HepG2 (cell line): ENCODE results near the gene ARHGEF3. TPM values are rescaled to one million over a fixed set of nuclear protein-coding genes. Genes with fewer than 3 reads are reported as not detected.

Experiments used
- ATAC-seq: fragments of 200-7000 bp; cut with Tn5 transposase; 3 replicates; pipeline ENCODE4 v1.9.1; 2020; ENCODE audit warnings: mild to moderate bottlenecking, moderate library complexity
- BruUV-seq: library from RNA; stranded (reverse); fragments of 400-500 nt; replicated peaks from 2 replicates; lab custom pipeline; 2021; lab: Mats Ljungman, UMichigan
- CTCF ChIA-PET: fragments of 300-600 bp; formaldehyde crosslinking; extraction: SDS; loops from one replicate; lab custom pipeline; 2021; ENCODE audit warnings: low total read pairs, inconsistent platforms, low intra/inter-chr PET ratio; lab: Yijun Ruan, JAX
- POLR2A ChIA-PET: fragments of 350-600 bp; sonication (Branson Sonifier 250); formaldehyde crosslinking; loops from one replicate; lab custom pipeline; 2020; ENCODE audit warnings: antibody characterized with exemption, inconsistent platforms; lab: Yijun Ruan, JAX
- DNase-seq: peaks from one replicate; pipeline ENCODE4 v3.0.0-alpha.2; 2015; ENCODE audit warnings: low spot score
- FAIRE-seq: peaks from 3 replicates; lab custom pipeline; 2011; peaks lifted over from hg19 to GRCh38; lab: Jason Lieb, UNC
- H2AFZ ChIP-seq: one replicate; pipeline ENCODE4 v1.6.1; 2011; ENCODE audit warnings: low read length, inconsistent platforms
- H3K27ac ChIP-seq: fragments of 300-600 bp; 3 replicates; pipeline ENCODE4 v1.8.0; 2011; ENCODE audit warnings: mixed run types, mild to moderate bottlenecking, mixed read lengths, low read length, inconsistent platforms; ENCODE audit not compliant: insufficient read depth; ENCODE audit errors: extremely low read length
- H3K27me3 ChIP-seq, 2 experiments: fragments of 200-600 bp in 1 of 2; 2 replicates in 1 of 2; 3 replicates in 1 of 2; pipeline versions ENCODE4 v1.6.0 to v1.8.0; 2011; ENCODE audit warnings: low read length in 2 of 2, mild to moderate bottlenecking in 2 of 2, moderate library complexity in 2 of 2, inconsistent platforms in 1 of 2; ENCODE audit not compliant: insufficient read depth in 2 of 2, control insufficient read depth in 1 of 2
- H3K36me3 ChIP-seq, 2 experiments: fragments of 200-600 bp in 1 of 2; replicated peaks in 1 of 2; 2 replicates in 1 of 2; 3 replicates in 1 of 2; pipeline versions ENCODE4 v1.5.1 to v1.8.0; 2011; ENCODE audit warnings: low read length in 2 of 2, inconsistent platforms in 1 of 2; ENCODE audit not compliant: insufficient read depth in 2 of 2, control insufficient read depth in 1 of 2
- H3K4me1 ChIP-seq: 2 replicates; pipeline ENCODE4 v1.5.1; 2012; ENCODE audit warnings: low read length, inconsistent platforms; ENCODE audit not compliant: insufficient read depth
- H3K4me2 ChIP-seq: 2 replicates; pipeline ENCODE4 v1.6.0; 2011; ENCODE audit warnings: low read depth, low read length, inconsistent platforms
- H3K4me3 ChIP-seq, 3 experiments: fragments of 200-600 bp in 1 of 3; sonication (generic), shearing (Covaris generic) in 1 of 3; replicated peaks in 1 of 3; 2 replicates each; pipeline ENCODE4 v1.5.1; 2011 to 2016; ENCODE audit warnings: low read length in 3 of 3, inconsistent platforms in 2 of 3, low read depth in 2 of 3, mild to moderate bottlenecking in 2 of 3, control low read depth in 1 of 3, mixed read lengths in 1 of 3; ENCODE audit not compliant: insufficient read depth in 1 of 3
- H3K79me2 ChIP-seq: one replicate; pipeline ENCODE4 v1.6.1; 2011; ENCODE audit warnings: low read length, inconsistent platforms; ENCODE audit not compliant: insufficient read depth
- H3K9ac ChIP-seq: 2 replicates; pipeline ENCODE4 v1.6.0; 2011; ENCODE audit warnings: mild to moderate bottlenecking, low read depth, low read length, inconsistent platforms; ENCODE audit not compliant: insufficient read depth
- H3K9me3 ChIP-seq: 2 replicates; pipeline ENCODE4 v1.5.1; 2012; ENCODE audit warnings: mild to moderate bottlenecking, low read length
- H4K20me1 ChIP-seq: 2 replicates; pipeline ENCODE4 v1.6.0; 2011; ENCODE audit warnings: inconsistent platforms, mild to moderate bottlenecking, low read length, moderate library complexity; ENCODE audit not compliant: insufficient read depth
- KDM3A ChIP-seq: IDR thresholded peaks from 2 replicates; pipeline ENCODE4 v1.6.1; 2018; ENCODE audit warnings: low read depth, missing compliant biosample characterization
- SAP130 ChIP-seq: IDR thresholded peaks from 2 replicates; pipeline ENCODE4 v1.6.1; 2016; ENCODE audit warnings: low read depth
- TCF12 ChIP-seq, 2 experiments: fragments of 450-650 bp in 1 of 2; sonication (generic) in 1 of 2; formaldehyde crosslinking in 1 of 2; IDR thresholded peaks; 2 replicates each; pipeline versions ENCODE4 v1.6.1 to v1.8.0; 2017 to 2022; ENCODE audit warnings: antibody characterized with exemption in 1 of 2, mild to moderate bottlenecking in 1 of 2, missing genetic modification reagents in 1 of 2, moderate library complexity in 1 of 2
- ZNF546 ChIP-seq: sonication (generic); formaldehyde crosslinking; conservative IDR thresholded peaks from 2 replicates; pipeline ENCODE4 v1.8.1; 2023; ENCODE audit warnings: mild to moderate bottlenecking, missing genetic modification reagents
- ZNF567 ChIP-seq: sonication (generic); formaldehyde crosslinking; IDR thresholded peaks from 2 replicates; pipeline ENCODE4 v1.8.1; 2023; ENCODE audit warnings: mild to moderate bottlenecking, missing genetic modification reagents, borderline replicate concordance
- ZNF570 ChIP-seq: sonication (generic); formaldehyde crosslinking; IDR thresholded peaks from 2 replicates; pipeline ENCODE4 v1.4.0; 2020; ENCODE audit warnings: mild to moderate bottlenecking, missing genetic modification reagents, borderline replicate concordance
- ZSCAN9 ChIP-seq: IDR thresholded peaks from 2 replicates; pipeline ENCODE4 v1.6.1; 2016; ENCODE audit warnings: borderline replicate concordance
- WGBS: methylation state at CpG from one replicate; pipeline ENCODE4 v1.1.6; 2017; ENCODE audit warnings: low lambda C conversion rate; 5-methylcytosine and 5-hydroxymethylcytosine counted together
- in situ Hi-C: cut with HindIII; loops from 2 replicates; pipeline ENCODE4 v1.10.0; 2017; ENCODE audit warnings: low pct_unique_long_range_greater_than_20kb; ENCODE audit not compliant: extremely low pct_ligation_motif_present
- intact Hi-C: fragments of 100-400 bp; cut with micrococcal nuclease; formaldehyde crosslinking; loops from one replicate; pipeline ENCODE4 v1.10.0; 2022; ENCODE audit not compliant: unreplicated experiment
- polyA plus RNA-seq, 8 experiments: library from polyadenylated mRNA; depleted of rRNA in 3 of 8; stranded (reverse) in 7 of 8; unstranded in 1 of 8; fragments of >200 nt; fragmentation: Illumina TruSeq in 4 of 8; extraction: Trizol in 4 of 8; gene quantifications; 2 replicates each; pipeline versions ENCODE4 v1.2.1 to v1.2.3, GENCODE V29; 2011 to 2016; ENCODE audit warnings: low read depth in 4 of 8, missing spikeins in 1 of 8, mixed read lengths in 1 of 8; ENCODE audit not compliant: insufficient read depth in 1 of 8
- total RNA-seq, 5 experiments: library from RNA; depleted of rRNA; stranded (reverse); fragments of >200 nt; fragmentation: Illumina TruSeq; extraction: Trizol; gene quantifications; 2 replicates each; pipeline ENCODE4 v1.2.3, GENCODE V29; 2016; ENCODE audit warnings: low read depth in 1 of 5
- TF ChIP-seq, protein P1 (sequence below): sonication (generic); formaldehyde crosslinking; IDR thresholded peaks from 2 replicates; pipeline ENCODE4 v1.4.0; 2020; ENCODE audit warnings: missing genetic modification reagents
- TF ChIP-seq, protein P2 (sequence below): sonication (generic); formaldehyde crosslinking; IDR thresholded peaks from 2 replicates; pipeline ENCODE4 v1.5.0; 2020; ENCODE audit warnings: missing genetic modification reagents
- TF ChIP-seq, protein P3 (sequence below): sonication (generic); formaldehyde crosslinking; IDR thresholded peaks from 2 replicates; pipeline ENCODE4 v1.5.0; 2020; ENCODE audit warnings: missing genetic modification reagents
- TF ChIP-seq, protein P4 (sequence below): sonication (generic); formaldehyde crosslinking; IDR thresholded peaks from 2 replicates; pipeline ENCODE4 v1.5.0; 2020; ENCODE audit warnings: mild to moderate bottlenecking, missing genetic modification reagents, moderate library complexity

The ARHGEF3 gene
- total and polyA plus RNA-seq, 2 of the 13 experiments (the other 11 are each of a cell fraction or from before 2014, with no cell fraction given): 14.8 to 23.1 TPM

DNA sequence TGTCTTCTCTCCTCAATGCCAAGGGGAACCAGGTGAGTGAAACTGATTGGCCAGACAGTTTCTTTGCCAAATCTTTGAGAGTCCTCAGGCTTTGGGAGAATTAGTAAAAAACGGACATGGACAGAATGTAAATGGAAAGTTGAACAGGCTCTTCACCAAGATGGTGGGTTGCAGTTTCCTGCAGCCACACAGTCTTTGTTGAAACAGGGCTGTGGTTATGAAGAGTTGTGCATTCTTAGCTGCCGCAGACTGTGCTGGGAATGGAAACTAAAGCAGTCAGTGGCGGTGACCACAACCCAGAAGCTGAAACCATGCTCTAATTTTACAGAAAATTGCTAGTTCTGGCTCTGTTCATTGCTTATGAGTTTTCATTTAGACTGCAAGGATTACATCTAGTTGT is 76.6 kb downstream of the ARHGEF3 start:
- Histone ChIP-seq H4K20me1 (no peaks in the 10 kb centered on the region), H3K4me2 (no peak overlapping the region), H3K4me3 (no peak overlapping the region), H3K36me3 (peaks cover 20 to 37% of the 10 kb centered on the region in 2 experiments), H3K9ac (no peak overlapping the region), H3K4me1 (no peaks in the 10 kb centered on the region), H3K27ac (no peak overlapping the region), H3K79me2 (no peaks in the 10 kb centered on the region), H3K9me3 (no peaks in the 10 kb centered on the region), H2AFZ (no peak overlapping the region), H3K27me3 (no peaks in the 10 kb centered on the region)
- no peak for DNase-seq
- no peak for FAIRE-seq
- POLR2A ChIA-PET: no interaction called here
- in situ Hi-C loops (no loop called here), intact Hi-C loops (no loop called here)
- 94% methylated on average over 3 of the region's 3 CpGs for WGBS
- no TSS peak for BruUV-seq
- ATAC-seq: no peak
- CTCF ChIA-PET: no interaction called here
- TF ChIP-seq, protein P1, sequence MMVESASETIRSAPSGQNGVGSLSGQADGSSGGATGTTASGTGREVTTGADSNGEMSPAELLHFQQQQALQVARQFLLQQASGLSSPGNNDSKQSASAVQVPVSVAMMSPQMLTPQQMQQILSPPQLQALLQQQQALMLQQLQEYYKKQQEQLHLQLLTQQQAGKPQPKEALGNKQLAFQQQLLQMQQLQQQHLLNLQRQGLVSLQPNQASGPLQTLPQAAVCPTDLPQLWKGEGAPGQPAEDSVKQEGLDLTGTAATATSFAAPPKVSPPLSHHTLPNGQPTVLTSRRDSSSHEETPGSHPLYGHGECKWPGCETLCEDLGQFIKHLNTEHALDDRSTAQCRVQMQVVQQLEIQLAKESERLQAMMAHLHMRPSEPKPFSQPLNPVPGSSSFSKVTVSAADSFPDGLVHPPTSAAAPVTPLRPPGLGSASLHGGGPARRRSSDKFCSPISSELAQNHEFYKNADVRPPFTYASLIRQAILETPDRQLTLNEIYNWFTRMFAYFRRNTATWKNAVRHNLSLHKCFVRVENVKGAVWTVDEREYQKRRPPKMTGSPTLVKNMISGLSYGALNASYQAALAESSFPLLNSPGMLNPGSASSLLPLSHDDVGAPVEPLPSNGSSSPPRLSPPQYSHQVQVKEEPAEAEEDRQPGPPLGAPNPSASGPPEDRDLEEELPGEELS (CRISPR knock-in tag): no peak
- no peak for TF ChIP-seq KDM3A
- no peak for TF ChIP-seq SAP130
- TF ChIP-seq, protein P2, sequence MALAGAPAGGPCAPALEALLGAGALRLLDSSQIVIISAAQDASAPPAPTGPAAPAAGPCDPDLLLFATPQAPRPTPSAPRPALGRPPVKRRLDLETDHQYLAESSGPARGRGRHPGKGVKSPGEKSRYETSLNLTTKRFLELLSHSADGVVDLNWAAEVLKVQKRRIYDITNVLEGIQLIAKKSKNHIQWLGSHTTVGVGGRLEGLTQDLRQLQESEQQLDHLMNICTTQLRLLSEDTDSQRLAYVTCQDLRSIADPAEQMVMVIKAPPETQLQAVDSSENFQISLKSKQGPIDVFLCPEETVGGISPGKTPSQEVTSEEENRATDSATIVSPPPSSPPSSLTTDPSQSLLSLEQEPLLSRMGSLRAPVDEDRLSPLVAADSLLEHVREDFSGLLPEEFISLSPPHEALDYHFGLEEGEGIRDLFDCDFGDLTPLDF: no peak
- TF ChIP-seq ZNF567: no peak
- TF ChIP-seq, all 625 proteins: peak for 0

DNA sequence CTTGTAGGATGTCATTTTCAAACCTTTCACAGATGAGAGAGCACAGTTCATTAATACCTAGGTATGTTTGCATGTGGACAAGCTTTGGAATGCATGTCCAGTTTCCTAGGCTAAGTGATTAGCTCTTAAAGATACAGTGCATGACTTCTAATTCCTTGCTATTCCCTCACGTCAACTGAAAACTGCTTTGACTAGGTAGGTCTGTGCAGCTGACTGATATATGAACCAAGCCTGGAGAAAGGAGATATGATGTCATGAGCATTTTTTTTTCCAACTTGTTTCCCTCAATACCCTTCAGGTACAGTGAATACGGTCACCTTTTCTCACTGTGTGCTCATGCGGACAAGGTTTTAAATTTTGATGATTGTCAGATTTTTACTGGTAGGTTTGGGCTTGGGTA is 77.1 kb downstream of the ARHGEF3 start:
- no peak for ATAC-seq
- H3K4me1 ChIP-seq: no peaks in the 10 kb centered on the region
- H3K27ac ChIP-seq: no peak overlapping the region
- H3K9me3 ChIP-seq: no peaks in the 10 kb centered on the region
- DNase-seq: no peak
- H3K36me3 ChIP-seq: peaks cover 18 to 33% of the 10 kb centered on the region in 2 experiments
- BruUV-seq: no TSS peak
- 96% methylated on average over 3 of the region's 3 CpGs for WGBS
- no peaks in the 10 kb centered on the region for H3K27me3 ChIP-seq
- ChIA-PET POLR2A (no interaction called here), CTCF (no interaction called here)
- FAIRE-seq: no peak
- H3K9ac ChIP-seq: no peak overlapping the region
- no peaks in the 10 kb centered on the region for H3K79me2 ChIP-seq
- H2AFZ ChIP-seq: no peak overlapping the region
- H3K4me3 ChIP-seq: no peak overlapping the region
- intact Hi-C loops: no loop called here
- H3K4me2 ChIP-seq: no peak overlapping the region
- no peaks in the 10 kb centered on the region for H4K20me1 ChIP-seq
- in situ Hi-C loops: no loop called here
- TF ChIP-seq ZNF546 (CRISPR knock-in tag) (no peak), ZNF570 (CRISPR knock-in tag) (no peak), TCF12 (IDR thresholded peaks at IDR 0.05) (no peak), TCF12 (CRISPR knock-in tag; IDR thresholded peaks at IDR 0.05) (no peak), ZSCAN9 (CRISPR knock-in tag) (no peak)
- TF ChIP-seq, protein P3, sequence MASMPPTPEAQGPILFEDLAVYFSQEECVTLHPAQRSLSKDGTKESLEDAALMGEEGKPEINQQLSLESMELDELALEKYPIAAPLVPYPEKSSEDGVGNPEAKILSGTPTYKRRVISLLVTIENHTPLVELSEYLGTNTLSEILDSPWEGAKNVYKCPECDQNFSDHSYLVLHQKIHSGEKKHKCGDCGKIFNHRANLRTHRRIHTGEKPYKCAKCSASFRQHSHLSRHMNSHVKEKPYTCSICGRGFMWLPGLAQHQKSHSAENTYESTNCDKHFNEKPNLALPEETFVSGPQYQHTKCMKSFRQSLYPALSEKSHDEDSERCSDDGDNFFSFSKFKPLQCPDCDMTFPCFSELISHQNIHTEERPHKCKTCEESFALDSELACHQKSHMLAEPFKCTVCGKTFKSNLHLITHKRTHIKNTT (CRISPR knock-in tag): no peak
- TF ChIP-seq, protein P4, sequence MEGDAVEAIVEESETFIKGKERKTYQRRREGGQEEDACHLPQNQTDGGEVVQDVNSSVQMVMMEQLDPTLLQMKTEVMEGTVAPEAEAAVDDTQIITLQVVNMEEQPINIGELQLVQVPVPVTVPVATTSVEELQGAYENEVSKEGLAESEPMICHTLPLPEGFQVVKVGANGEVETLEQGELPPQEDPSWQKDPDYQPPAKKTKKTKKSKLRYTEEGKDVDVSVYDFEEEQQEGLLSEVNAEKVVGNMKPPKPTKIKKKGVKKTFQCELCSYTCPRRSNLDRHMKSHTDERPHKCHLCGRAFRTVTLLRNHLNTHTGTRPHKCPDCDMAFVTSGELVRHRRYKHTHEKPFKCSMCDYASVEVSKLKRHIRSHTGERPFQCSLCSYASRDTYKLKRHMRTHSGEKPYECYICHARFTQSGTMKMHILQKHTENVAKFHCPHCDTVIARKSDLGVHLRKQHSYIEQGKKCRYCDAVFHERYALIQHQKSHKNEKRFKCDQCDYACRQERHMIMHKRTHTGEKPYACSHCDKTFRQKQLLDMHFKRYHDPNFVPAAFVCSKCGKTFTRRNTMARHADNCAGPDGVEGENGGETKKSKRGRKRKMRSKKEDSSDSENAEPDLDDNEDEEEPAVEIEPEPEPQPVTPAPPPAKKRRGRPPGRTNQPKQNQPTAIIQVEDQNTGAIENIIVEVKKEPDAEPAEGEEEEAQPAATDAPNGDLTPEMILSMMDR: no peak
